Muscle layer of colon (tissue), 2 donors: ENCODE measurements around the gene CARS1.

Experiments
- H3K27ac ChIP-seq: one replicate; pipeline ENCODE4 v1.7.0; 2013; ENCODE audit warnings: low read depth, mild to moderate bottlenecking, low read length, moderate library complexity
- H3K27me3 ChIP-seq, 2 donors: one replicate each; pipeline ENCODE4 v1.7.0; 2013; ENCODE audit warnings: low read length in 2 of 2, mild to moderate bottlenecking in 2 of 2; ENCODE audit not compliant: insufficient read depth in 2 of 2, control insufficient read depth in 1 of 2
- H3K36me3 ChIP-seq: one replicate; pipeline ENCODE4 v1.7.0; 2013; ENCODE audit warnings: mild to moderate bottlenecking, low read length; ENCODE audit not compliant: insufficient read depth
- H3K4me1 ChIP-seq: one replicate; pipeline ENCODE4 v1.7.0; 2013; ENCODE audit warnings: mild to moderate bottlenecking, low read length; ENCODE audit not compliant: insufficient read depth
- H3K4me3 ChIP-seq, 2 donors: one replicate each; pipeline ENCODE4 v1.7.0; 2013; ENCODE audit warnings: low read length in 2 of 2, low read depth in 1 of 2, mild to moderate bottlenecking in 1 of 2, moderate library complexity in 1 of 2
- H3K9ac ChIP-seq: one replicate; pipeline ENCODE4 v1.7.0; 2013; ENCODE audit warnings: low read length
- H3K9me3 ChIP-seq: one replicate; pipeline ENCODE4 v1.7.0; 2013; ENCODE audit warnings: mild to moderate bottlenecking, low read length
- donor health status: abdominal sarcoma.
- donor health status: Adenocarcinoma of cecum.

Gene CARS1

DNA sequence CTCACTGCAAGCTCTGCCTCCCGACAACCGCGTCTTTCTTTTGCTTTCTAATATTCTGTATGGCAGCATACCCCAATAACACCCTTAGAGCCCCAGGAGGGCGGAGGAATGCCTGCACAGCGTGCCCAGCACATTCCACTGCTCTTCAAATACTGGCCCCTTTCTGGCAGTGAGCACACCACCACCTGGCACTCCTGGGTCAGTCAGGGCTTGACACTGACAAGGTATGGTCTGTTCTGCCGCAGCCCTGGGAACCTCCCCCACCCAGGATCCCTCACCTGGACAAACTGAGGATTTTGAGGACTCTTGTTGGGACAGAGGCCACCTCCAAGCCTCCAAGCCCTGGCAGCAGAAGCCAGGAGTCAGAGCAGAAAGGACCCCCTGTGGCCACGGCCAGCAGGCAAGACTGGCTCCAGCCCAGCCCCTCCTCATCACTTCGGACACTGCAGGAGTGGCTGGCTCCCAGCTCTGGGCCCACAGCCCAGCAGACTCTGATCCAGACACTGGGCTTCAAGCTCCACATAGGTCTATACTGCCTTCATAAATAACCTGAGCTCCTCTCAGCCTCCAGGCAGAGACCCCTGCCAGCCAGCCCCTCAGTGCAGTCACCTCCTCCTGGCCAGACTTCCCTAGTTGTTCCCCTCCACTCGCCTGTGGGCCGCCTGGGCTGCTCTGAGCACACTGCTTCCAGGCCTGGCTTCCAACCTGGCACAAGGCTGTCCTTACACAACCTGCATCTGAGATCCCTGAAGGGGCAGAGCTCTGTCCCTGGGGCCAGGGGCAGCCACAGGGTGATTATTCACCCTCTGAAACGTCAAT lies 14.5 kb downstream of the CARS1 start:
- H3K4me1 ChIP-seq = peaks cover 23% of the 10 kb centered on the region
- no peak overlapping the region for H3K4me3 ChIP-seq
- no peaks in the 10 kb centered on the region for H3K9me3 ChIP-seq
- H3K36me3 ChIP-seq = peaks cover 32% of the 10 kb centered on the region
- H3K27ac ChIP-seq = peak overlapping the region; percentile 57
- no peak overlapping the region for H3K9ac ChIP-seq
- no peaks in the 10 kb centered on the region for H3K27me3 ChIP-seq

- Histone ChIP-seq H3K27me3 (no peaks in the 10 kb centered on the region), H3K9me3 (no peaks in the 10 kb centered on the region), H3K4me1 (peaks cover 23% of the 10 kb centered on the region), H3K27ac (peak overlapping the region; percentile 7), H3K9ac (no peak overlapping the region), H3K4me3 (no peak overlapping the region), H3K36me3 (peaks cover 33% of the 10 kb centered on the region)
These were observed 15.4 kb downstream of the CARS1 start for GRCh38 chr11:3041699-3042441.

DNA sequence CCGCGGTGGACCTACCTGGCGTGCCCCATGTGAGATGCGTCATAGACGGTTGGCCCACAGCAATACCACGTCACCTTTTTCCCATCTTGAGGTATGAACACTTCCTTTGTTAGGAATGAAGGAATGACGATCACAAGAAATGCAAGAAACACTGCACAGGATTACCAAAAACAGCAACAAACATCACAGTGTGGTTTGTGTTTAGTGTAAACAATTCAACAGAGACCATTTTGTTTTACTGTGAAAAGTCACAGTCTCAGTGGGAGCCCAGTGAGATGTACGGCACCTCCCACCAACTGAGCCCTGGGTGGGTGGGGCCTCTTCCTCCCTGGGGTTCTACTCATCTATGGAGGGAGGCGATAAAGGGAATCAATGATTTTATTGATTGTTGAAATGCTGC lies 16.3 kb downstream of the CARS1 start:
- Histone ChIP-seq H3K27ac (no peak overlapping the region), H3K36me3 (peaks cover 43% of the 10 kb centered on the region), H3K4me1 (peaks cover 23% of the 10 kb centered on the region), H3K27me3 (no peaks in the 10 kb centered on the region), H3K9me3 (no peaks in the 10 kb centered on the region), H3K9ac (no peak overlapping the region), H3K4me3 (no peak overlapping the region)

GRCh38 chr11:3037945-3038271 lies 19.3 kb downstream of the CARS1 start:
- Histone ChIP-seq H3K9me3 (no peaks in the 10 kb centered on the region), H3K9ac (no peak overlapping the region), H3K36me3 (peaks cover 55% of the 10 kb centered on the region), H3K4me3 (no peak overlapping the region), H3K4me1 (peaks cover 9% of the 10 kb centered on the region), H3K27me3 (no peaks in the 10 kb centered on the region), H3K27ac (no peak overlapping the region)

GRCh38 chr11:3037040-3037944 lies 19.9 kb downstream of the CARS1 start:
- no peaks in the 10 kb centered on the region for H3K9me3 ChIP-seq
- no peaks in the 10 kb centered on the region for H3K27me3 ChIP-seq
- H3K4me3 ChIP-seq = no peak overlapping the region
- H3K4me1 ChIP-seq = peaks cover 3% of the 10 kb centered on the region
- H3K9ac ChIP-seq = no peak overlapping the region
- H3K36me3 ChIP-seq = peaks cover 55% of the 10 kb centered on the region
- no peak overlapping the region for H3K27ac ChIP-seq

DNA sequence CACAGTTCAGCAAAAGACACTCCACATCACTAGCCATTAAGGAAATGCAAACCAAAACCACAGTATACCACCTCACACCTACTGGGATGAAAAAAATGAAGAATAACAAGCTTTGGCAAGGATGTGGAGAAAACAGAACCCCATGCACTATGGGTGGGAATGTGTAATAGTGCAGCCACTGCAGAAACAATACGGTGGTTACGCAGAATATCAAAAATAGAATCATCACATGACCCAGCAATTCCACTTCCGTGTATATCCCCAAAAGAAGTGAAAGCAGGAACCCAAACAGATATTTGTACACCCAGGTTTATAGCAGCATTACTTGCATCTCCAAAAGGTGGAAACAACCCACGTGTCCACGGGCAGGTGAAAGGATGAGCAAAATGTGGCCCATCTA lies 20.8 kb downstream of the CARS1 start:
- Histone ChIP-seq H3K27ac (no peak overlapping the region), H3K36me3 (peaks cover 51% of the 10 kb centered on the region), H3K9me3 (no peaks in the 10 kb centered on the region), H3K4me3 (no peak overlapping the region), H3K9ac (no peak overlapping the region), H3K27me3 (no peaks in the 10 kb centered on the region), H3K4me1 (no peaks in the 10 kb centered on the region)

- Histone ChIP-seq H3K4me1 (no peaks in the 10 kb centered on the region), H3K9me3 (no peaks in the 10 kb centered on the region), H3K36me3 (peaks cover 52% of the 10 kb centered on the region), H3K4me3 (no peak overlapping the region), H3K27me3 (no peaks in the 10 kb centered on the region), H3K9ac (no peak overlapping the region), H3K27ac (no peak overlapping the region)
These were observed 21.9 kb downstream of the CARS1 start for GRCh38 chr11:3035333-3035732.

- Histone ChIP-seq H3K9ac (no peak overlapping the region), H3K27ac (no peak overlapping the region), H3K9me3 (no peaks in the 10 kb centered on the region), H3K36me3 (peaks cover 41% of the 10 kb centered on the region), H3K27me3 (no peaks in the 10 kb centered on the region), H3K4me3 (no peak overlapping the region), H3K4me1 (no peaks in the 10 kb centered on the region)
These were observed 26.7 kb downstream of the CARS1 start for GRCh38 chr11:3030289-3031070.

DNA sequence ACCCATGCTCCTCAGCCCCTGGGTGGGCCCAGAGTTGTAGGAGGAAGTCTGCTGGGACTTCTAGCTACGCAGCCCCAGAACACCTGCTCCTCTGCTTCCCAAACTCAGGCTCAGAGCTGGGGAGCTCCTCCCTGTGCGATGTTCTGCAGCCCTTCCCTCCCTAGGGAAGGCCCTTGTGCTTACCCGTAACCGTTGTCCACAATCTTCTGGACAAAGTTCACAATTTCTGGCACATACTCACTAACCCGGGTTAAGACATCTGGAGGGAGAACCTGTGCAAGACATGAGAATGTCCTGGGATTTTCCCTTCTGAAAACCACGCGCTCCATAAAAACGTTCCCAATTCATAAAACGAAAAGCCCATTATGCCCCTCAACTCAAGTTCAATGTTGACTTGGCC lies 28.4 kb downstream of the CARS1 start:
- Histone ChIP-seq H3K36me3 (peaks cover 33% of the 10 kb centered on the region), H3K27ac (no peak overlapping the region), H3K9ac (no peak overlapping the region), H3K4me1 (no peaks in the 10 kb centered on the region), H3K9me3 (no peaks in the 10 kb centered on the region), H3K4me3 (no peak overlapping the region), H3K27me3 (no peaks in the 10 kb centered on the region)

- Histone ChIP-seq H3K27ac (no peak overlapping the region), H3K9me3 (no peaks in the 10 kb centered on the region), H3K36me3 (peaks cover 33% of the 10 kb centered on the region), H3K9ac (no peak overlapping the region), H3K4me3 (no peak overlapping the region), H3K4me1 (no peaks in the 10 kb centered on the region), H3K27me3 (no peaks in the 10 kb centered on the region)
These were observed 30.4 kb downstream of the CARS1 start for GRCh38 chr11:3026803-3027202.

- peaks cover 48% of the 10 kb centered on the region for H3K36me3 ChIP-seq
These were observed 34.2 kb downstream of the CARS1 start for GRCh38 chr11:3022982-3023381.

More at GRCh38 chr11:3022982-3023381, 34.2 kb downstream of the CARS1 start:
- Histone ChIP-seq H3K9me3 (no peaks in the 10 kb centered on the region), H3K4me1 (no peaks in the 10 kb centered on the region), H3K27ac (no peak overlapping the region), H3K9ac (no peak overlapping the region), H3K27me3 (no peaks in the 10 kb centered on the region), H3K4me3 (no peak overlapping the region)
